Vagina (tissue), 2 donors: ENCODE data around the gene NEURL3. TPM values are rescaled to one million over a fixed set of nuclear protein-coding genes. Genes with fewer than 3 reads are reported as not detected.

Experiments used
- DNase-seq, 2 donors: peaks; one replicate each; pipeline ENCODE4 v3.0.0-alpha.2; 2017; ENCODE audit errors: extremely low spot score in 2 of 2
- H3K27ac ChIP-seq: fragments of 200-600 bp; sonication (generic); one replicate; pipeline ENCODE4 v1.5.1; 2019
- H3K27me3 ChIP-seq: fragments of 200-600 bp; sonication (generic); one replicate; pipeline ENCODE4 v1.5.1; 2019
- H3K36me3 ChIP-seq, 2 donors: fragments of 200-600 bp; sonication (generic); one replicate each; pipeline ENCODE4 v1.5.1; 2017 to 2019
- H3K4me1 ChIP-seq: fragments of 200-600 bp; sonication (generic); one replicate; pipeline ENCODE4 v1.5.1; 2019
- H3K4me3 ChIP-seq, 2 donors: fragments of 200-600 bp; sonication (generic); 1 replicate in 1 of 2; 2 replicates in 1 of 2; pipeline ENCODE4 v1.5.1; 2016 to 2019
- H3K9me3 ChIP-seq: fragments of 200-600 bp; sonication (generic); one replicate; pipeline ENCODE4 v1.5.1; 2019
- CTCF ChIP-seq, 3 experiments: fragments of 450-650 bp in 2 of 3; fragments of 200-600 bp in 1 of 3; sonication (generic) in 1 of 3; IDR thresholded peaks; one replicate each; pipeline ENCODE4 v1.5.1; 2017 to 2019; ENCODE audit warnings: antibody characterized with exemption in 3 of 3, mild to moderate bottlenecking in 2 of 3, moderate library complexity in 2 of 3
- POLR2A ChIP-seq, 2 donors: fragments of 450-650 bp; IDR thresholded peaks; one replicate each; pipeline ENCODE4 v1.6.1; 2017; ENCODE audit warnings: antibody characterized with exemption in 2 of 2, mild to moderate bottlenecking in 2 of 2, moderate library complexity in 2 of 2
- POLR2AphosphoS5 ChIP-seq, 2 donors: sonication (generic); formaldehyde crosslinking; IDR thresholded peaks; one replicate each; pipeline ENCODE4 v1.9.0; 2017; ENCODE audit warnings: antibody characterized with exemption in 2 of 2, mild to moderate bottlenecking in 2 of 2, low read depth in 1 of 2; ENCODE audit not compliant: insufficient read depth in 1 of 2
- intact Hi-C: fragments of 100-400 bp; cut with DNase I; formaldehyde crosslinking; loops from one replicate; pipeline ENCODE4 v1.15.1; 2023
- total RNA-seq: library from RNA; depleted of rRNA; stranded (reverse); fragments of >200 nt; gene quantifications from one replicate; pipeline ENCODE4 v1.2.3, GENCODE V29; 2016

The NEURL3 gene
- total RNA-seq, 1 donor from 2014 or later: 2.5 TPM

- Histone ChIP-seq H3K27me3 (no peaks in the 10 kb centered on the region), H3K9me3 (no peaks in the 10 kb centered on the region), H3K36me3 (no peaks in the 10 kb centered on the region), H3K4me3 (peak overlapping the region; percentile 43 to 53), H3K4me1 (peaks cover 8% of the 10 kb centered on the region), H3K27ac (peak overlapping the region; percentile 82)
- DNase-seq: no peak
- intact Hi-C loops: no loop called here
- TF ChIP-seq POLR2AphosphoS5 (IDR thresholded peaks at IDR 0.05; ENCODE audit: insufficient read depth in 1 of 2, low read depth in 1 of 2) (peak; percentile 78 to 84), POLR2A (IDR thresholded peaks at IDR 0.05) (no peak), CTCF (IDR thresholded peaks at IDR 0.05) (no peak)
These were observed 19.2 kb downstream of the NEURL3 start for GRCh38 chr2:96485751-96486651.

- H3K36me3 ChIP-seq: no peaks in the 10 kb centered on the region
- DNase-seq: no peak
- H3K27me3 ChIP-seq: no peaks in the 10 kb centered on the region
- peaks cover 8% of the 10 kb centered on the region for H3K4me1 ChIP-seq
- peak overlapping the region; percentile 43 to 53 for H3K4me3 ChIP-seq
- H3K9me3 ChIP-seq: no peaks in the 10 kb centered on the region
- TF ChIP-seq POLR2AphosphoS5 (IDR thresholded peaks at IDR 0.05; ENCODE audit: insufficient read depth in 1 of 2, low read depth in 1 of 2): no peak
- TF ChIP-seq POLR2A (IDR thresholded peaks at IDR 0.05): no peak
- TF ChIP-seq CTCF (IDR thresholded peaks at IDR 0.05): no peak
- intact Hi-C loops: no loop called here
- H3K27ac ChIP-seq: peak overlapping the region; percentile 82
These were observed 19.8 kb downstream of the NEURL3 start for GRCh38 chr2:96485350-96485749.

- H3K9me3 ChIP-seq: no peaks in the 10 kb centered on the region
- no peaks in the 10 kb centered on the region for H3K36me3 ChIP-seq
- intact Hi-C loops: no loop called here
- H3K27ac ChIP-seq: no peak overlapping the region
- H3K27me3 ChIP-seq: no peaks in the 10 kb centered on the region
- H3K4me3 ChIP-seq: no peak overlapping the region
- no peak for TF ChIP-seq POLR2AphosphoS5 (IDR thresholded peaks at IDR 0.05; ENCODE audit: insufficient read depth in 1 of 2, low read depth in 1 of 2)
- no peak for DNase-seq
- peaks cover 8% of the 10 kb centered on the region for H3K4me1 ChIP-seq
These were observed 21.1 kb downstream of the NEURL3 start for GRCh38 chr2:96484091-96484490.

GRCh38 chr2:96477458-96477857 lies 27.7 kb downstream of the NEURL3 start:
- no peaks in the 10 kb centered on the region for H3K9me3 ChIP-seq
- H3K4me3 ChIP-seq: no peak overlapping the region
- no peaks in the 10 kb centered on the region for H3K36me3 ChIP-seq
- no peak overlapping the region for H3K27ac ChIP-seq
- TF ChIP-seq POLR2A (IDR thresholded peaks at IDR 0.05) (no peak), CTCF (IDR thresholded peaks at IDR 0.05) (no peak), POLR2AphosphoS5 (IDR thresholded peaks at IDR 0.05; ENCODE audit: insufficient read depth in 1 of 2, low read depth in 1 of 2) (no peak)
- no peaks in the 10 kb centered on the region for H3K4me1 ChIP-seq
- intact Hi-C loops: no loop called here
- DNase-seq: no peak
- H3K27me3 ChIP-seq: no peaks in the 10 kb centered on the region

GRCh38 chr2:96471772-96472171 lies 33.4 kb downstream of the NEURL3 start:
- no peaks in the 10 kb centered on the region for H3K27me3 ChIP-seq
- TF ChIP-seq CTCF (IDR thresholded peaks at IDR 0.05): no peak
- H3K4me3 ChIP-seq: no peak overlapping the region
- DNase-seq: no peak
- intact Hi-C loops: no loop called here
- peaks cover 6% of the 10 kb centered on the region for H3K4me1 ChIP-seq
- H3K27ac ChIP-seq: no peak overlapping the region
- no peaks in the 10 kb centered on the region for H3K36me3 ChIP-seq
- H3K9me3 ChIP-seq: no peaks in the 10 kb centered on the region
